IPS-18c (cell line): ENCODE data around the gene NFATC4.
A peak's percentile ranks its signal among the peaks of the same experiment; 100 is the strongest.
"Not testable (repeated sequence)": the region's sequence is repeated elsewhere in the genome, so short reads cannot be mapped to it uniquely, and the experiment has no call there.

Experiments used
- H3K4me3 ChIP-seq: 2 replicates; pipeline ENCODE4 v1.7.0; 2013; ENCODE audit warnings: low read depth, mild to moderate bottlenecking, low read length, moderate library complexity; ENCODE audit not compliant: insufficient read depth
- H3K9me3 ChIP-seq: one replicate; pipeline ENCODE4 v1.6.1; 2013; ENCODE audit warnings: mild to moderate bottlenecking, low read length, moderate library complexity; ENCODE audit not compliant: control insufficient read depth, insufficient read depth

The NFATC4 gene

GRCh38 chr14:24335461-24336171, 32.4 kb upstream of the NFATC4 start:
- H3K4me3 ChIP-seq: peak overlapping the region; percentile 71; the same call in 1 of the 2 replicates
- H3K9me3 ChIP-seq: no peaks in the 10 kb centered on the region

DNA sequence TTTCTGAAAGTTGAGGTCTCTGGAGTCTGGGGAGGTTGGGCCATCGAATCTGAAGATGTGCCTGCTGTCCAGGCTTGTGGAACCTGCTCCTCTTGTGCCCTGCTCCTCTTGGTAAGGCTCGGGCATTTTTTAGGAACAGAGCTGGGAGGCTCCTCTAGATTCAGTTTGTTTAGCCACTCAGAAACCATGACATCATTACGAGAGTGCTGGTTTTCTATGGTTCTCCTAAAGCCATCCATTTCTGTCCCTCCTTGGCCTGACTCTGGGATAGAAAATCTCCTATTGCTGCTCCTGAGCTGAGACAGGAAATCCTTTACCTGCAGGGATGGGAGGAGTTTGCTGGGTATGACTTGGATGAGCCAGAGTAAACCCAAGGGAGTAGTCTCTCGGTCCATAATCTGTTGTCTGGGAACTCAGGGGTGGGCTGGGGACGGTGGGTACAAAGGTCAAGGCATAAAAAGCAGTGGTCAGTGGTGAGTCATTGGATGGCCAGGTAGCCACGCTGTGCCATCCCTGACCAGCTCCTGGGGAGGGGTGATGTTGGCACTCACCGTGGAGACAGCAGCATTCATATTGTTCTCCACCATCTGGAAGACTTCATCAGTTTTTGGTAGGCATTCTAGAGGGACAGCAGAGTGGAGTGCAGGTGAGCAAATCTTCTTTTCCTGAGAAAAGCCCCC, 30.7 kb upstream of the NFATC4 start:
- Histone ChIP-seq H3K9me3 (no peaks in the 10 kb centered on the region), H3K4me3 (no peak overlapping the region)

DNA sequence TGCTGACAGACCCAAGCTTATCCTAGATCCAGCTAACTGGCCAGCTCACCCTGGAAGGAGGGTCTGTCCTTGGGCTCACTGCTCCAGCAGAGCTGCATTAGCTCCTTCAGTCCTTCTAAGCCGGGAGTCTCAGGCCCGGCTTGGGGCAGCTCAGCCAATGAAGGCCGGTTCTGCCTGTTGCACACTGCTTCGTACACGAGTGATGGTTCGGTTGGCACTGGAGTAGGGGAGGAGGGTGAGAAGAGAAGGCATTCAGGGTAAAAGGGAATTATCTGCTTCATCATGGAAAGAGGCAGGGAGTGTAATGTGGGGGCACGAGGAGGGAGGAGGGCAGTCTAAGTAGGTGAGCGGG, 30.2 kb upstream of the NFATC4 start:
- no peak overlapping the region for H3K4me3 ChIP-seq
- H3K9me3 ChIP-seq: no peaks in the 10 kb centered on the region

DNA sequence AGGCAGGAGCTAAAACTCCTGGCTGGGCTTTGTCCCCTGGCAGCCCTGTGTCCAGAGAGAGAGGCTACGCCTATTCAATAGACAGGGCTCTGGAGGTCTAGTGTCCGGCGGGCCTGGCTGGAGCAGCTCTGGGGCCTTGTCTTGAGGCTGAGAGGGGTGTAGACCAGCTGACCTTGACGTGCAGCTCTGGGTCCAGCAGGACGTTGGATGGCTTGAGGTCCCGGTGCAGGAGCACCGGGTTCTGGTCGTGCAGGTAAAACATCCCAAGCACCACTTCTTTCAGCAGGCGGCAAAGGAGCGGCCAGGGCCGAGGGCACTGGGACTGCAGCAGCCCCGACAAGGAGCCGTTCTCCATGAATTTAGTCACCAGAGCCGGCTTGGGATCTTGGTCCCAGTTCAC, 29.1 kb upstream of the NFATC4 start:
- Histone ChIP-seq H3K4me3 (peak overlapping the region; percentile 58; the same call in 1 of the 2 replicates), H3K9me3 (no peaks in the 10 kb centered on the region)

GRCh38 chr14:24339284-24340151, 28.5 kb upstream of the NFATC4 start, which contains the start of gene RIPK3:
TSS of gene RIPK3 (minus strand) at chr14:24339991. CDS start at chr14:24339826, 165 bp downstream.
- H3K4me3 ChIP-seq: peak within 1 kb of the TSS; percentile 58
- H3K9me3 ChIP-seq: no peaks in the 10 kb centered on the region

DNA sequence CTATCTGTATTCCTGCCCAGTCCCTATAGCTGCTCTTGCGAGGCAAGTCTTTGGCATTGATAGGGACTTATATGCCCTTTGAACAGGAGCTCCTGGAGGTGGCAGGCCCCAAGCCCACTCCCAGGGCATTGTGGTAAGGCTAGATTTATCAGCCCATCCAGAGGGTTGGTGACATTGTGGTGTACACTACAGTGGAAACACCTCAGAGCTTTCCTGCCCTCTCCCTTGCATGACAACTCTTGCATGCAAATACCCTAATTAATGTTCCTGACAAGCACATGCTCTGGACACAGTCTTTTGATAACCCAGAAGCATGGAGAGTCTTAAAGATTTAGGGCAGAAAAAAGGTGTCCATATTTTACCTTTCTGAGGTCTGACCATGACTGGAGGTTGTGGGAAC, 27.4 kb upstream of the NFATC4 start:
- no peak overlapping the region for H3K4me3 ChIP-seq
- no peaks in the 10 kb centered on the region for H3K9me3 ChIP-seq

GRCh38 chr14:24342889-24343288, 25.1 kb upstream of the NFATC4 start:
- H3K9me3 ChIP-seq: no peaks in the 10 kb centered on the region
- no peak overlapping the region for H3K4me3 ChIP-seq

DNA sequence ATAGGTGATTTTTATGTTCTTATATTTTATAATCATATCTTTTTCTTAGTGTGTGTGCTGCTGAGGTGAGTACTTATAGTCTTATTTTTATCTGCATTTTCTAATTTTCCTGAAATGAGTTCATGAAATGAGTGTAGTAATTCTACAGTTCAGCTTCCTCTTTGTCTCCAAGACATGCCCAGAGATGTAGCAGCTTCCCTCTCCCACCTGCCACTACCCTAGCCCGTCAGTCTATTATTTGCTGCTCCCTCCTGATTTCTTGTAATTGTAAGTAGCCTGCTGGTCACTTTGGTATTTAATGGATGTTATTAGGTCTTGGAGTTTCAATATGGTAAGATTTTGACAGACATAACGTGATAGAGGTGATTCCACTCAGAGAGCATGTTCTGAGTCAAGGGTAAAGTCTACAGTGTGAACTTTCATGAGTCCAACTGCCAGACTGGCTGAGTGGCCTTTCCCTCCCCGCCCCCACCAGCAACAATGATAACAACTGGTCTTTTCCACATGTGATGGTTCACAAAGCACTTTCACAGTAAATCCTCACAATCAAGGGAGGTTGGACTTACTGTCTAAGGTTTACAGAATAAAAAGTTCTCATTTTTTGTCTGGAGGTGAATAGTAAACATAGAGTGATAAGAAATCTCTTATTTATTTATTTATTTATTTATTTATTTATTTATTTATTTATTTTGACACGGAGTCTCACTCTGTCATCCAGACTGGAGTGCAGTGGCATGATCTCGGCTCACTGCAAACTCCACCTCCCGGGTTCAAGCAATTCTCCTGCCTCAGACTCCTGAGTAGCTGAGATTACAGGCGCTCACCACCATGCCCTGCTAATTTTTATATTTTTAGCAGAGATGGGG, 24.0 kb upstream of the NFATC4 start:
- Histone ChIP-seq H3K4me3 (no peak overlapping the region), H3K9me3 (no peaks in the 10 kb centered on the region)

GRCh38 chr14:24347134-24347533, 20.9 kb upstream of the NFATC4 start:
- Histone ChIP-seq H3K9me3 (no peaks in the 10 kb centered on the region), H3K4me3 (no peak overlapping the region)

DNA sequence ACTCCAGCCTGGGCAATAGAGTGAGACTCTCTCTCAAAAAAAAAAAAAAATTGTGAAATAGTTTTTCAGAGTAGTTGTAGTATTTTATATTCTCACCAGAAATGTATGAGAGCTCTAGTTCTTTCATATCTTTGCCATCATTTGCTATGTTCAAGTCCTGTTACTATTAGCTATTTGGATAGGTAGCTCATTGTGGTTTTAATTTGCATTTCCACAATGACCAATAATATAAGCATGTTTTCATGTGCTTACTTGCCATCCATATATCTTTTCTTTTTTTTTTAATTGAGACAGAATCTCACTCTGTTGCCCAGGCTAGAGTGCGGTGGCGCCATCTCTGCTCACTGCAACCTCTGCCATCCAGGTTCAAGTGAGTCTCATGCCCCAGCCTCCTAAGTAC, 19.8 kb upstream of the NFATC4 start:
- H3K4me3 ChIP-seq: no peak overlapping the region
- H3K9me3 ChIP-seq: no peaks in the 10 kb centered on the region

GRCh38 chr14:24349742-24350141, 18.2 kb upstream of the NFATC4 start:
- H3K9me3 ChIP-seq: no peaks in the 10 kb centered on the region
- no peak overlapping the region for H3K4me3 ChIP-seq

GRCh38 chr14:24351517-24351916, 16.5 kb upstream of the NFATC4 start:
- no peak overlapping the region for H3K4me3 ChIP-seq
- no peaks in the 10 kb centered on the region for H3K9me3 ChIP-seq

GRCh38 chr14:24353559-24354481, 14.2 kb upstream of the NFATC4 start:
- H3K9me3 ChIP-seq: no peaks in the 10 kb centered on the region
- no peak overlapping the region for H3K4me3 ChIP-seq

DNA sequence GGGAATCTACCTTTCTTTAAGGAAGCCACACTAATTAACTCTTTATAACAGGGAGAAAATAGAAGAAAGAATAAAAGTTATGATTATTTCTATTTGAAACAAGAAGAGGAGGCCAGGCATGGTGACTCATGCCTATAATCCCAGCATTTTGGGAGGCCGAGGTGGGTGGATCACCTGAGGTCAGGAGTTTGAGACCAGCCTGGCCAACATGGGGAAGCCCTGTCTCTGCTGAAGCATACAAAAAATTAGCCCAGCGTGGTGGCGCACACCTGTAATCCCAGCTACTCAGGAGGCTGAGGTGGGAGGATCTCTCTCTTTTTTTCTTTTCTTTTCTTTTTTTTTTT, 13.5 kb upstream of the NFATC4 start:
- H3K9me3 ChIP-seq, H3K4me3 ChIP-seq: not testable (repeated sequence)

DNA sequence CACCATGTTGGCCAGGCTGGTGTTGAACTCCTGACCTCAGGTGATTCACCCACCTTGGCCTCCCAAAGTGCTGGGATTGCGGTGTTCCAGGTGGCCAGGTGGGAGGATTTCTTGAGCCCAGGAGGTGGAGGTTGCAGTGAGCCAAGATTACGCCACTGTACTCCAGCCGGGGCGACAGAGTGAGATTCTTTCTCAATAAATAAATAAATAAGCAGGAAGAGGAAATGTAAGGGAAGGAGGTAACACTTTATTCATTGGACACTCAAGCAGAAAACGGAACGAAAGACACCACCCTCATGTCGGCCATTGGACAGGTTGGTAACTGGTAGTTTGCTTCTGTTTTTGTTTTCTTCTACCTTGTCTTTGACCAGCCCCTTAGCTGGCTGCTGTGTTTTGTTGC, 13.0 kb upstream of the NFATC4 start:
- H3K4me3 ChIP-seq: no peak overlapping the region

DNA sequence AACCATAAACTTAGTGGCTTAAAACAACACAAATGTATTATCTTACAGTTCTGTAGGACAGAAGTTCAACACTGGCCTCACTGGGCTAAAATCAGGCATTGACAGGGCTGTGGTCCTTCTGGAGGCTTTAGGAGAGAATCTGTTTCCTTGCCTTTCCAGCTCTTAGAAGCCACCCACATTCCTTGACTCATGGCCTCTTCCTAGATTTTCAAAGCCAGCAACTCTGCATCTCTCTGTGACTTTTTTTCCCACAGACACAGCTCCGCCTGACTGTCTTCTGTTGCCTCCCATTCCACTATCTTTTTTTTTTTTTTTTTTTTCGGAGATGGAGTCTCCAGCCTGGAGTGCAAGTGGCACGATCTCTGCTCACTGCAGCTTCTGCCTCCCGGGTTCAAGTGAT, 11.8 kb upstream of the NFATC4 start:
- Histone ChIP-seq H3K9me3 (no peaks in the 10 kb centered on the region), H3K4me3 (no peak overlapping the region)

More for the DNA sequence above, 13.0 kb upstream of the NFATC4 start:
- H3K9me3 ChIP-seq: no peaks in the 10 kb centered on the region
